LHCN-M2 (cell line): ENCODE results near the gene LDHAL6A. TPM values are rescaled to one million over a fixed set of nuclear protein-coding genes. Genes with fewer than 3 reads are reported as not detected.
A peak's percentile ranks its signal among the peaks of the same experiment; 100 is the strongest.

Experiments used
- DNase-seq: peaks from one replicate; pipeline ENCODE4 v3.0.0-alpha.2; 2012; ENCODE audit warnings: low read depth
- polyA plus RNA-seq: library from polyadenylated mRNA; unstranded; fragments of >200 nt; gene quantifications from one replicate; pipeline ENCODE4 v1.2.1, GENCODE V29; 2012; ENCODE audit warnings: missing spikeins
- total RNA-seq: library from RNA; depleted of rRNA; stranded (reverse); fragments of >200 nt; gene quantifications from 2 replicates; pipeline ENCODE4 v1.2.3, GENCODE V29; 2014; rRNA removed

Gene LDHAL6A
- total RNA-seq, result not detected in 2 replicates
- polyA plus RNA-seq, result 0.02 TPM

GRCh38 chr11:18455686-18456372 is at the start of gene LDHAL6A:
LDHAL6A (plus strand) TSS chr11:18455856; CDS start chr11:18456681, 825 bp downstream.
- no peak for DNase-seq

DNA sequence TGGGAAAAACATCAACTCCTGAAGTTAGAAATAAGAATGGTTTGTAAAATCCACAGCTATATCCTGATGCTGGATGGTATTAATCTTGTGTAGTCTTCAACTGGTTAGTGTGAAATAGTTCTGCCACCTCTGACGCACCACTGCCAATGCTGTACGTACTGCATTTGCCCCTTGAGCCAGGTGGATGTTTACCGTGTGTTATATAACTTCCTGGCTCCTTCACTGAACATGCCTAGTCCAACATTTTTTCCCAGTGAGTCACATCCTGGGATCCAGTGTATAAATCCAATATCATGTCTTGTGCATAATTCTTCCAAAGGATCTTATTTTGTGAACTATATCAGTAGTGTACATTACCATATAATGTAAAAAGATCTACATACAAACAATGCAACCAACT is 48.3 kb upstream of the LDHAL6A start:
- DNase-seq, result peak; percentile 46

DNA sequence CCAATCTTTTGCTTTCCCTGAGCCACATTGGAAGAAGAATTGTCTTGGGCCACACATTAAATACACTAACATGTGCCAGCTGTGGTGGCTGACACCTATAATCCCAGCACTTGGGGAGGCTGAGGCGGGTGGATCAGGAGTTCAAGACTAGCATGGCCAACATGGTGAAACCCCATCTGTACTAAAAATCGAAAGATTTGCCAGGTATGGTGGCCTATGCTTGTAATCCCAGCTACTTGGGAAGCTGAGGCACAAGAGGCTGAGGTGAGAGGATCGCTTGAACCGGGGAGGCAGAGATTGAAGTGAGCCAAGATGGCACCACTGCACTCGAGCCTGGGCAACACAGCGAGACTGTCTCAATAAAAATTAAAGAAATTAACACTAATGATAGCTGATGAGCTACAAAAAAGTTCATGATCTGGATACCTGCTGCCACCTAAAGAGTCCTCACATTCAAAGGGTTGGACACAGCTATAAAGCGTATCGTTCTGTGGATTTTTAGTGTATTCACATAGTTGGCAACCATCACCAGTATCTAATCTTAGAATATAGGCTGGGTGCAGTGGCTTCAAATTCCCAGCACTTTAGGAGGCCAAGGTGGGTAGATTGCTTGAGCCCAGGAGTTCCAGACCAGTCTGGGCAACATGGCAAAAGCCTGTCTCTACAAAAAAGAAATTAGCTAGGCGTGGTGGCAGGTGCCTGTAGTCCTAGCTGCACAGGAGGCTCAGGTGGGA is 46.9 kb upstream of the LDHAL6A start:
- no peak for DNase-seq

DNA sequence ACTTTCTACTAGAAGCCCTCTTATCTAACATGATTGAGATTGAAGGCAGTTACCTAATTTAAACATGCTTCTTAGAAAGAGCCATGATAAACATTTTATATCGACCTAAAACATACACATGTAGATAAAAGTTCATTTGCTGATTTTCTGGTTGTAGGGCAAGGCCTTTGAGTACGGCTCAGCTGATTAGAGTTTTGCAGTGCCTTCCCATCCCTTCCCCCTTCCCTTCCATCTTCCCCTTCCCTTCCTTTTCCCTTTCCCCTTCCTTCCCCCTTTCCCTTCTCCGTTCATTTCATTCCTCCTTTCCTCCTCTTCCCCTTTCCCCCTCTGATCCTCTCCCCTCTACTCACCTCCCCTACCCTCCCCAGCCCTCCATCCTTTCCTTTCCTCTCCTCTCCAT is 39.2 kb upstream of the LDHAL6A start:
- no peak for DNase-seq

DNA sequence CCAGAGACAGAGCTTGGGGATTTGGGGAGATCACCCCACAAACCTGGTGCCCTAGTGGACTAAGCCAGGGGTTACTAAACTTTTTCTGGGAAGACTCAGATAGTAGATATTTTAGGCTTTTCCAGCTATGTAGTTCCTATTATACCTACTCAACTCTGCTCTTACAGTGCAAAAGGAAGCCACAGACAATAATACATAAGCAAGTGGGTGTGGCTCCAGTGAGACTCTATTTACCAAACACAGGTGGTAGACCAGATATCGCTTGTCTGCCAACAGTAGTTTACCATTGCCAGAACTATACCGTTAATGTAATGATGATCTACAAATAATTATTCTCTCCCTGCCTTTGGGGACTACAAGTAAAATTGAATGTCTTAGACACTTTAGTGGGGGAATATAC is 36.6 kb upstream of the LDHAL6A start:
- DNase-seq, result no peak

- DNase-seq, result no peak
Measured at GRCh38 chr11:18420067-18420466, 35.6 kb upstream of the LDHAL6A start.

DNA sequence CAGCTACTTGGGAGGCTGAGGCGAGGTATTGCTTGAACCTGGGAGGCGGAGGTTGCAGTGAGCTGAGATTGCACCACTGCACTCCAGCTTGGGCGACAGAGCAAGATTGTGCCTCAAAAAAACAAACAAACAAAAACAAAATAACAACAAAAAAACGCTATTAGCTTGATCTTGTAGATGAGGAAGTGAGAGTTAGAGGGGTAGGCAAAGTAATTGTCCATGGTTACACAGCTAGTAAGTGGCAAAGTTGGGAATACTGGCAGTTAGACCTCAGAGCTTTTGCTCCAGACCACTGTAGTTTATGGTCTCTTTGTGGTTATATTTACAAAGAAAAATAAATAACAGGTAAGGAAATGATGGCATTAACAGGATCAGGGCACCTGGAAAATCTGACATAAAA is 28.4 kb upstream of the LDHAL6A start:
- DNase-seq, result no peak

DNA sequence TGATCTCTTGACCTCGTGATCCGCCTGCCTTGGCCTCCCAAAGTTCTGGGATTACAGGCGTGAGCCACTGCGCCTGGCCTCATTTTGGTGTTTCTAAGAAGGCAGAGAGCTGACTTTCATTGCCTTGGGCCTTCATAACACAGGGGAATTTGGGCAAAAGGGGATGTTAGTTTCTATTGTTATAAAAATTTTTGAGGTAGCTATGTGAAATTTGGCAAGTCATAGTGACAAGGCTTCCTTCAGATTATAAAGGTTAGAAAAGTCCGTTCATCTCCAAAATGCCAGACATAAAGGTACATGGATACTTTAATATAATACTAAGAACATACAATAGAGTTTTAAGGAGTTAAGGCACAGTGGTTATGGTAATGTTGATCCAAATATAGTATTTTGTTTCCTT is 26.3 kb upstream of the LDHAL6A start:
- no peak for DNase-seq

- DNase-seq, result no peak
Measured at GRCh38 chr11:18438691-18439090, 17.0 kb upstream of the LDHAL6A start.

GRCh38 chr11:18449251-18449650 is 6.4 kb upstream of the LDHAL6A start:
- DNase-seq, result no peak

DNA sequence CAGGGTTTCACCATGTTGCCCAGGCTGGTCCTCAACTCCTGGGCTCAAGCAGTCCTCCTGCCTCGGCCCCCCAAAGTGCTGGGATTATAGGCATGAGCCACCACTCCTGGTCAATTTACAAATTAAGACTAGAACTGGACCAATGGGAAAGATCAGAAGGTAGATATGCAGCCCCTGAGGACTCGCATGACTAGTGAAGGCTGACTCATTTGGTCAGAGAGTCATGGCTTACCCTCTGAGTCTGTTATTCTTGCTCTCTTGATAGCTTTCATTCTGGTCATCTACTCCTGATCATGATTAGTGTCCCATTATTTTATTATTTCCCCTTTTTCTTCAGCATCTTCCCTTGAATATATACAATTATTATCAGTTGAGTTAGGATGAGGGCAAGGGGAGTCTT is 2.7 kb upstream of the LDHAL6A start:
- peak; percentile 40 for DNase-seq

DNA sequence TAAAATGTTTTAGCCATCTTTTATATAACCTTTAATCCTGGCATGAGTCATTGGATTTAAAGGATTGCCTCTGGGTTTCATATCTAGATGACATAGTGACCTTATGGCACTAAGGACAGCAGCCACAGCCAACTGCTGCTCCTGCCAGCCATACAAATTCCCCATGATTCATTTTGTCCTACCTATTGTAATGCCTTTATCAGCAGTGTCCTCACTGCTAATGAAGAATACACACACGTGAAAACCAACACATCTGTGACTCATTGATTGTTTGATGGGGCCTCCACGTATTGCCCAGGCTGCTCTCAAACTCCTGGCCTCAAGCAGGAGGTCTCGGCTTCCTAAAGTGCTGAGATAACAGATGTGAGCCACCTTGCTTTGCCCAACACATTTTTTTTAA is 1.8 kb downstream of the LDHAL6A start:
- DNase-seq, result peak; percentile 3

- no peak for DNase-seq
Measured at GRCh38 chr11:18459634-18460033, 4.0 kb downstream of the LDHAL6A start.

- no peak for DNase-seq
Measured at GRCh38 chr11:18461909-18462308, 6.3 kb downstream of the LDHAL6A start.

DNA sequence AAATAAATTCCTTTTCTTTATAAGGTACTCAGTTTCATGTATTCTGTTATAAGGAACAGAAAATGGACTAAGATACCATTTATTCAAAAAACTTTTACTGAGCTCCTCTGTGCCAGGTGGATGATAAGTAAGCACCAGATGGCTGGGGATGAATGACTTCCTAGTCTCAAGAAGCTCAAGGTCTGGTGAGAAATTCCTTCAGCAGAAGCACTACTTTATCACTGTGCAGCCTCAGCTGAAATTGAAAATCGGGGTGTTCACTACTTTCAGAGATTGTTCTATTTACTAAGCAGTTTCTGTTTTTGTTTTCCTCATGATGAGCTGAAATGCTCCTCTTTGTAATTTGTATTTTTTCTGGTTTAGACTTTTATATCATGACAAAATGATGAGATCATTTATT is 7.8 kb downstream of the LDHAL6A start:
- DNase-seq, result no peak

- no peak for DNase-seq
Measured at GRCh38 chr11:18466402-18466801, 10.7 kb downstream of the LDHAL6A start.

GRCh38 chr11:18468059-18468458 is 12.4 kb downstream of the LDHAL6A start:
- DNase-seq, result no peak

DNA sequence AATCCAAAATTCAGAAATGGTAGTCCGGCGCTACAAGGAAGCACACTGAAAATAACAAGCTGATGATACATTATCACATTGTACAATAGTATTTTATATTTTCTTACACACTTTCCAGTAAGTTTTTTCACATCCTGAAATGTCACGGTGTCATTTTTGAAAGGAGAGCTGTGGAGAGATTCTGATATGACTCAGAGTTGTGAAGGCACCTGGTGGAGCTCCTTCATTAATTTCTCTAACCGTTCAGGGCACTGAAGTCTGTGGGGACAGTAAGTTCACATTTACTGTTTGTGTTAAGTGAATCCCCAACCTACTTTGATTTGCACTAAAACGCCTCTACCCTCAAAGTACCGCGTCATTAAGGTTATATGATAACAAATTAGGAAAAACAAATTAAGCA is 13.3 kb downstream of the LDHAL6A start:
- DNase-seq, result no peak

- DNase-seq, result no peak
Measured at GRCh38 chr11:18471995-18472394, 16.3 kb downstream of the LDHAL6A start.

DNA sequence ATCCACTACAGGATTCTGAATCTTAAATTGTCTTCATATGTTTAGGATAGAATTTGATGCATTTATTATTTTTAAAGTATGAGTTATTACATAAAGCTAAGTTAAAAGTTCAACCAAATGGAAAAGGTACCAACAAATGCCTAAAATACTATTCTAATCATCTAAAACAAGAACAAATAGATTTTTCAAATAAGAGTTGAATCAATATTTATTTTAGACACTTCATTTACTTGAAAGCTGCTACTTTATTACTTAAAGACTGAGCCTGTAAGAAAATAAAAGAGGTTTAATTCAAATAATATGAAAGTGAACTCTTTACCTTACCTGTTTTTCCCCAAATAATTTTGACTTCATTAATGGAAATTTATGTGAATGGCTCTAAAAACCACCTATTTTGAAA is 16.9 kb downstream of the LDHAL6A start:
- DNase-seq, result no peak

DNA sequence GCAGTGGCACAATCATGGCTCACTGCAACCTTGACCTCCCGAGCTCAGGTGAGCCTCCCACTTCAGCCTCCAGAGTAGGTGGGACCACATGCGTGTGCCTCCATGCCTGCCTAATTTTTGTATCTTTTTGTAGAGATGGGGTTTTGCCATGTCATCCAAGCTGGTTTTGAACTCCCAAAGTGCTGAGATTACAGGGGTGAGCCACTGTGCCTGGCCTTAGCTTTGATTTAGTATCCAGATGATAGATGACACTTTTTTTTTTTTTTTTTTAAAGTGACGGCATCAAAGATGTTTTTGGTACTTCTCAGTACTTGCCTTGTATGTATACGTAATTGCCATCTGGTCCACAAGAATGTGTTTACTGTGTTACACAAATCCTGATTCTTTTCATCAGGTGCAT is 23.4 kb downstream of the LDHAL6A start:
- no peak for DNase-seq

DNA sequence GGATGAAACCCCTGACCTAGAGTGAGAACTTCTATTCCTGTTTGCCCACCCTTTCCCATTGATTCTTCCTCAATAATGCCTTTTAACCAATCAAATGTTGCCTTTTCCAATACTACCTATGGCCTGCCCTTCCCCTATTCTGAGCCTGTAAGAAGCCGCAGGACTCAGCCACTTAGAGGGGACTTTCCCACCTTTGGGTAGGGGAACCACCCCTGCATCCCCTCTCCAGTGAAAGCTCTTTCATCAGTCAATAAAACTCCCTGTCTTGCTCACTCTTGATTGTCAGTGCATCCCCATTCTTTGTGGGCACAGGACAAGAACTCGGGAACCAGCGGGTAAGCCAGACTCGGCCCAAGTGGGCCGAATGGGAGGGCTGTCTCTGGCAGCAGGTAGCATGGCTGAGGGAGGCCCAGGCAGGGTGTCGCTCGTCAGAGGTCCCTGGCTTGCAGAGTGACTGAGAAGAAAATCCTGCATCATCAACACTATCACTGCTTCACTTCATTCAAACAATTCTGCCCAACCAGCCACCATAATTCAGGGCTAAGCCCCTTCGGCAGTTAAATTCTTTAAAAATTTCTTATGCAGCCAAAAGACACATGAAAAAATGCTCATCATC is 30.4 kb downstream of the LDHAL6A start:
- no peak for DNase-seq

DNA sequence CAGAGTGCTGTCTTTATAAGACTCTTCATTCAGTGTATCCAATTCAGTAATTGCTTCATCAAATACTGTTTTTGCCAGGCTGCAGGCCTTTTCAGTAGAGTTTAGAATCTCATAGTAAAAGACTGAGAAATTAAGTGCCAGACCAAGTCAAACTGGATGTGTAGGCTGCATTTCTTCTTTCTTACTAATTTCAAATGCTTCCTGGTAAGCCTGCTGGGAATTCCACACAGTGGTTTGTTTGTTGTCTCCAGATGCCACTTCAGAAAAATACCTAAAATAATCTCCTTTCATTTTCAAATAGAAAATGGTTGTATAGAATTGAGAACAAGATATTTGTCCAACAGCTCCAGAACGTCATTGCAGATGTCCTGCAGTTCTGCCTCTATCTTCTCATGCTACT is 34.7 kb downstream of the LDHAL6A start:
- DNase-seq, result peak; percentile 16
